GM12865 (cell line): ENCODE results near the gene TMPRSS9.
"Not testable (repeated sequence)": the region's sequence is repeated elsewhere in the genome, so short reads cannot be mapped to it uniquely, and the experiment has no call there.

ENCODE experiments used
- DNase-seq: peaks from one replicate; pipeline ENCODE4 v3.0.0; 2010; ENCODE audit warnings: low read depth
- H3K4me3 ChIP-seq: 2 replicates; pipeline ENCODE4 v1.5.1; 2011; ENCODE audit warnings: mild to moderate bottlenecking, low read depth, low read length, control low read depth
- TF ChIP-seq, protein P1 (sequence below): IDR thresholded peaks from 2 replicates; pipeline ENCODE4 v1.5.1; 2011; ENCODE audit warnings: low read length, control low read depth, low read depth, inconsistent platforms; ENCODE audit not compliant: insufficient read depth; ENCODE audit errors: missing control alignments

TMPRSS9 gene

DNA sequence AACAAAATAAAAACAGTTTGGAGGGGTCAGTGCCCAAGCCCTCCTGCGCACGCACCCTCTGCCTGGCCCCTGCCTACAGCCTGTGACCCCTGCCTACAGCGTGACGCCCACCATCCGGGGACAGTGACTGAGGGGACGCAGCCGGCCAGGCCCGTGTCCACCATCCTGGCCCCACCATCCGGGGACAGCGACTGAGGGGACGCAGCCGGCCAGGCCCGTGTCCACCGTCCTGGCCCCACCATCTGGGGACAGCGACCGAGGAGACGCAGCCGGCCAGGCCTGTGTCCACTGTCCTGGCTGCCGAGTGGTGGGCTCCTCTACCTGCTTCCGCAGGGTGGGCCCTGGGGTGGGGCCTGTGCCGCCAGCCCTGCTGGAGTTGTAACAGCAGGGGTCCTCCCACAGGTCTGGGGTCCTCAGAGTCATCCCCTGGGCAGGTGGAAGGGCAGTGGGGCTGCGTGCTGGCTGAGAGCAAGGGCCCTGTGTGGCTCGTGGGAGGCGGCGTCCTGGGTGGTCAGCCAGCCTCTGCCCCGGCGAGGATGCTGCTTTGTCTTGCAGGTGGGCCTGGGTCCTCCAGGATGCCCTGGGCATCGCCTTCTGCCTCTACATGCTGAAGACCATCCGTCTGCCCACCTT is 17.3 kb upstream of the TMPRSS9 start:
- TF ChIP-seq, protein P1, sequence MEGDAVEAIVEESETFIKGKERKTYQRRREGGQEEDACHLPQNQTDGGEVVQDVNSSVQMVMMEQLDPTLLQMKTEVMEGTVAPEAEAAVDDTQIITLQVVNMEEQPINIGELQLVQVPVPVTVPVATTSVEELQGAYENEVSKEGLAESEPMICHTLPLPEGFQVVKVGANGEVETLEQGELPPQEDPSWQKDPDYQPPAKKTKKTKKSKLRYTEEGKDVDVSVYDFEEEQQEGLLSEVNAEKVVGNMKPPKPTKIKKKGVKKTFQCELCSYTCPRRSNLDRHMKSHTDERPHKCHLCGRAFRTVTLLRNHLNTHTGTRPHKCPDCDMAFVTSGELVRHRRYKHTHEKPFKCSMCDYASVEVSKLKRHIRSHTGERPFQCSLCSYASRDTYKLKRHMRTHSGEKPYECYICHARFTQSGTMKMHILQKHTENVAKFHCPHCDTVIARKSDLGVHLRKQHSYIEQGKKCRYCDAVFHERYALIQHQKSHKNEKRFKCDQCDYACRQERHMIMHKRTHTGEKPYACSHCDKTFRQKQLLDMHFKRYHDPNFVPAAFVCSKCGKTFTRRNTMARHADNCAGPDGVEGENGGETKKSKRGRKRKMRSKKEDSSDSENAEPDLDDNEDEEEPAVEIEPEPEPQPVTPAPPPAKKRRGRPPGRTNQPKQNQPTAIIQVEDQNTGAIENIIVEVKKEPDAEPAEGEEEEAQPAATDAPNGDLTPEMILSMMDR = no peak
- no peak overlapping the region for H3K4me3 ChIP-seq
- no peak for DNase-seq

DNA sequence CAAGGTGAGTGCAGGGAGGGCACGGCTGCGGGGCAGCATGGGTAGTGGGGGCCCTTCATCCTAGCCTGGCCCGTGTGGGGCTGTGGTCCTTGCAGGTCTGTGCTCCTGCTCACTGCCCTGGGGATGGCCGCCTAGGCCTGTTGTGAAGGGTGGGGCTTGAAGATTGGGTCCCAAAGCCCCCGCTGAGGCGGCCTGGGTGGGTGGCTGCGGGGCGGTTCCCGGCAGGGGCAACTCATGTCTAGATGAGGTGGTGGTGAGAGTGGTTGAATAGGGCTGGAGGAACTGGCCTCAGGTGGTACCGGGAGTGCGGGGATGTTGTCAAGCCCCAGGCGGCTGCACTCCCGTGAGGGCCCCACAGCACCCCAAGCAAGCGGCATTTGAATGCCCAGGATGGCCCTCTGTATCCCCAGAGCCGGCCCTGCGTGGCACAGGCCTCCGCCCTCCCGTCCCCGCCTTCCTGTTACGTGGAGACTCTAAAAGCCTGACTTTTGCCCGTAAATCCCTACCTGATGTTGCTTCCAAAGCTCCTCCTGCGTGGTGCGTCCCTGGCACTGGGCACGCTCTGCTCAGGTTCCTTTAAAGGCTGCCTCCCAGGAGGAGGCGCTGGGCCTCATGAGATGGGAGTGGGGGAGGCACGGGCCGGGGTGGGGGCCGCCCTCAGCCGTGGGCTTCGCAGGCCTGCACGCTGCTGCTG is 16.6 kb upstream of the TMPRSS9 start:
- no peak overlapping the region for H3K4me3 ChIP-seq
- no peak for DNase-seq
- TF ChIP-seq, protein P1 = no peak

DNA sequence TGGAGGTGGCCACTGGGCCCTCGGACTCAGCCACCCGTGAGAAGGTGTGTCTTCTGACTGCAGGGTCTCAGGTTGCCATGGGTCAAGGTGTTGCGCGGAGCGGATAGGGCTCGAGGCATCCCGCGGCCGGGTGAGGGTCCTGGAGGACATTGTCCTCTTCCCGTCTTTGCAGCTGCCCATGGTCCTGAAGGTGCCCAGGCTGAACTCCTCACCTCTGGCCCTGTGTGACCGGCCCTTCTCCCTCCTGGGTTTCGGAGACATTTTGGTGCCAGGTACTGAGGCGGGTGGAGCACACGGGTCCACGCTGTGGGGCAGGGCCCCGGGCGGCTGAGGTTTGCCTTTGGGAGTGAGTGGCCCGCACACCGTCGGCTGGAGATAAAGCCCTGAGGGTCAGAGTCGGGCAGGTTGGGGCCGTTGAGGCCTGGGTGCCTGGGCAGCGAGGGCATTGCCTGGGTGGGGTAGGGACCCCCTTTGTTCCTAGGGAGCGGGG is 15.6 kb upstream of the TMPRSS9 start:
- H3K4me3 ChIP-seq = no peak overlapping the region
- DNase-seq = no peak

DNA sequence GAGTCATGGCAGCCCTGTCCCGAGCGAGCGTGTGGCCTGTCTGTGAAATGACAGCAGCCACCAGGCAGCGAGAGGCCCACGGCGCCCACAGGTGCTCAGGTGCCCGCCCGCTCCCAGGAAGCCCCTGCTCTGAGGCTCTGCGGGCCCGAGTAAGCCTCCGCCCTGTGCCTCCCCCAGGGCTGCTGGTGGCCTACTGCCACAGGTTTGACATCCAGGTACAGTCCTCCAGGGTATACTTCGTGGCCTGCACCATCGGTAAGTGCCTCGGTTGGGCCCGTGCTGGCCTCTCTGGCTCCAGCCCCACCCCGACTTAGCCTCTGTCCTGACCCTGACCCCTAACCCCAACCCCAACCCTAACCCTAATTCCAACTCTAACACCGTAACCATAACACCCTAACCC is 15.0 kb upstream of the TMPRSS9 start:
- no peak for DNase-seq
- no peak overlapping the region for H3K4me3 ChIP-seq
- TF ChIP-seq, protein P1 = no peak

More for the DNA sequence above, 15.6 kb upstream of the TMPRSS9 start:
- TF ChIP-seq, protein P1 = no peak

DNA sequence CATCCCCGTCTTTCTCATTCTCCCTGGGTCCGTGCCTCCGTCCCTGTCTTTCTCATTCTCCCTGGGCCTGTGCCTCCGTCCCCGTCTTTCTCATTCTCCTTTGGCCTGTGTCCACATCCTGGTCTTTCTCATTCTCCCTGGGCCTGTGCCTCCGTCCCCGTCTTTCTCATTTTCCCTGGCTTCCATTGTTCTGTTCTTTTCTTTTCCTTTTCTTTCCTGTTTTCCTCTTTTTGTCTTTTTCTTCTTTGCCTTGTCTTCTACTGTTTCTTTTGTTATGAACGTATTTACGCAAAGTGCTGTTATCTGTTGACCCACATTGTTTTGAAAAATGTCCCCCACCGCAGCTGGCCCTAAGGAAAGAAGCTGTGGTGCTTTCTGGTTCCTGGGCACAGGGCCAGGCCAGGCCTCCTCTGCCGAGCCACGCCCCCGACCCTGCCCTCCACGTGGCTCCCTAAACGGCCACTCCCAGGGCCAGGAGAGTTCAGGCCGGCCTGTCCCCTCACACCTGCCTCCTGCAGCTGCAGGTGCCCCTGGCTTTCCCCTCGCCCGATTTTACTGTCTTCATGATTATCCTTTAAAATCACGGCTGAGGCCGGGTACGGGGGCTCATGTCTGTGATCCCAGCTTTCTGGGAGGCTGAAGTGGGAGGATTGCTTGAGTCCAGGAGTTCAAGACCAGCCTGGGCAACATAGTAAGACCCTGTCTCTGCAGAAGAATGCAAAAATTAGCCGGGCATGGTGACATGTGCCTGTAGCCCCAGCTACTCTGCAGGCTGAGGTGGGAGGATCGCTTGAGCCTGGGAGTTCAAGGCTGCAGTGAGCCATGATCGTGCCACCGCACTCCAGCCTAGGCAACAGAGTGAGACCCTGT is 14.0 kb upstream of the TMPRSS9 start:
- TF ChIP-seq, protein P1 = no peak
- no peak overlapping the region for H3K4me3 ChIP-seq
- no peak for DNase-seq

DNA sequence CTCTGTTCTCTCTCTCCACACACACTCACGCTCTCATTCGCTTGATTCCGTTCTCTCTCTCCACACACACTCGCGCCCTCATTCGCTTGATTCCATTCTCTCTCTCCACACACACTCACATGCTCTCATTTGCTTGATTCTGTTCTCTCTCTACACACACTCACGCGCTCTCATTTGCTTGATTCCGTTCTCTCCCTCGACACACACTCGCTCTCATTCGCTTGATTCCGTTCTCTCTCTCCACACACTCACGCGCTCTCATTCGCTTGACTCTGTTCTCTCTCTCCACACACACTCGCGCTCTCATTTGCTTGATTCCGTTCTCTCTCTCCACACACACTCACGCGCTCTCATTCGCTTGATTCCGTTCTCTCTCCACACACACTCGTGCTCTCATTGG is 10.2 kb upstream of the TMPRSS9 start:
- not testable (repeated sequence) for DNase-seq, H3K4me3 ChIP-seq

DNA sequence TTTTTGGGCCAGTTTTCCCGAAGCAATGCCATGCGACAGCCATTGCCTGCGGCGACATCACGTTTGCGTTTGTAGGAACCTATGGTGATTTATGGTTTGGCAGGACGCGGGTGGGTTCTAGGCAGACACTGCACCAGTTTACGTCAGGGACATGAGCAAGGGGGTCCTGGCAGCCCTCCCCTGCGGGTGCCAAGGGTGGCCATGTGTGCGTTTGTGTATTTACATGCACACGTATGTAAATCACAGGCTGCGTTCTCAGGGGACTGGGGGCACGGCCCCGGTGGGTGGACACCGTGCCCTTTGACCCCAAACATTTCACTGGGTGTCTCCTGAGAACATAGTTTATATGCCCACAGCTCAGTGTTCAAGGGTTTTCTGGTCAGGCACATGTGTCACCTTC is 9.4 kb upstream of the TMPRSS9 start:
- H3K4me3 ChIP-seq = no peak overlapping the region
- no peak for DNase-seq
- TF ChIP-seq, protein P1 = no peak
